Ascending aorta (tissue), 2 donors: ENCODE measurements around the gene DHRS1. TPM values are rescaled to one million over a fixed set of nuclear protein-coding genes. Genes with fewer than 3 reads are reported as not detected.
"Not testable (repeated sequence)": the region's sequence is repeated elsewhere in the genome, so short reads cannot be mapped to it uniquely, and the experiment has no call there.

ENCODE experiments used
- DNase-seq, 2 donors: peaks; one replicate each; pipeline ENCODE4 v3.0.0-alpha.2; 2019; ENCODE audit warnings: low spot score in 2 of 2
- H3K27ac ChIP-seq, 2 donors: fragments of 200-600 bp; sonication (generic); one replicate each; pipeline ENCODE4 v1.5.1; 2016 to 2017; ENCODE audit warnings: mild to moderate bottlenecking in 1 of 2
- H3K27me3 ChIP-seq: fragments of 200-600 bp; sonication (generic); one replicate; pipeline ENCODE4 v1.5.1; 2017
- H3K36me3 ChIP-seq, 2 donors: fragments of 200-600 bp; sonication (generic); one replicate each; pipeline ENCODE4 v1.5.1; 2016
- H3K4me1 ChIP-seq, 2 donors: fragments of 200-600 bp; sonication (generic); one replicate each; pipeline ENCODE4 v1.5.1; 2016 to 2017; ENCODE audit warnings: mild to moderate bottlenecking in 1 of 2
- H3K4me3 ChIP-seq, 2 donors: fragments of 200-600 bp; sonication (generic); one replicate each; pipeline ENCODE4 v1.5.1; 2016 to 2017; ENCODE audit warnings: mild to moderate bottlenecking in 1 of 2
- H3K9me3 ChIP-seq, 2 donors: fragments of 200-600 bp; sonication (generic); one replicate each; pipeline ENCODE4 v1.5.1; 2016
- intact Hi-C: fragments of 100-400 bp; cut with DNase I; formaldehyde crosslinking; loops from one replicate; pipeline ENCODE4 v1.15.1; 2023
- total RNA-seq: library from RNA; depleted of rRNA; stranded (reverse); fragments of >200 nt; gene quantifications from one replicate; pipeline ENCODE4 v1.1.0, GENCODE V29; 2016
- TF ChIP-seq, protein P1 (sequence below), 3 experiments: fragments of 200-600 bp in 2 of 3; fragments of 450-650 bp in 1 of 3; sonication (generic) in 2 of 3; IDR thresholded peaks; one replicate each; pipeline ENCODE4 v1.5.1; 2016 to 2019; ENCODE audit warnings: antibody characterized with exemption in 3 of 3, mild to moderate bottlenecking in 1 of 3, moderate library complexity in 1 of 3

The DHRS1 gene
- total RNA-seq, 1 donor from 2014 or later = 100 TPM

GRCh38 chr14:24251880-24252288 lies 47.7 kb downstream of the DHRS1 start:
- Histone ChIP-seq H3K27me3 (no peaks in the 10 kb centered on the region), H3K27ac (no peak overlapping the region), H3K9me3 (no peaks in the 10 kb centered on the region), H3K4me3 (no peak overlapping the region), H3K36me3 (no peaks in the 10 kb centered on the region), H3K4me1 (no peaks in the 10 kb centered on the region)
- no peak for DNase-seq
- intact Hi-C loops = no loop called here
- TF ChIP-seq, protein P1, sequence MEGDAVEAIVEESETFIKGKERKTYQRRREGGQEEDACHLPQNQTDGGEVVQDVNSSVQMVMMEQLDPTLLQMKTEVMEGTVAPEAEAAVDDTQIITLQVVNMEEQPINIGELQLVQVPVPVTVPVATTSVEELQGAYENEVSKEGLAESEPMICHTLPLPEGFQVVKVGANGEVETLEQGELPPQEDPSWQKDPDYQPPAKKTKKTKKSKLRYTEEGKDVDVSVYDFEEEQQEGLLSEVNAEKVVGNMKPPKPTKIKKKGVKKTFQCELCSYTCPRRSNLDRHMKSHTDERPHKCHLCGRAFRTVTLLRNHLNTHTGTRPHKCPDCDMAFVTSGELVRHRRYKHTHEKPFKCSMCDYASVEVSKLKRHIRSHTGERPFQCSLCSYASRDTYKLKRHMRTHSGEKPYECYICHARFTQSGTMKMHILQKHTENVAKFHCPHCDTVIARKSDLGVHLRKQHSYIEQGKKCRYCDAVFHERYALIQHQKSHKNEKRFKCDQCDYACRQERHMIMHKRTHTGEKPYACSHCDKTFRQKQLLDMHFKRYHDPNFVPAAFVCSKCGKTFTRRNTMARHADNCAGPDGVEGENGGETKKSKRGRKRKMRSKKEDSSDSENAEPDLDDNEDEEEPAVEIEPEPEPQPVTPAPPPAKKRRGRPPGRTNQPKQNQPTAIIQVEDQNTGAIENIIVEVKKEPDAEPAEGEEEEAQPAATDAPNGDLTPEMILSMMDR (IDR thresholded peaks at IDR 0.05) = no peak

DNA sequence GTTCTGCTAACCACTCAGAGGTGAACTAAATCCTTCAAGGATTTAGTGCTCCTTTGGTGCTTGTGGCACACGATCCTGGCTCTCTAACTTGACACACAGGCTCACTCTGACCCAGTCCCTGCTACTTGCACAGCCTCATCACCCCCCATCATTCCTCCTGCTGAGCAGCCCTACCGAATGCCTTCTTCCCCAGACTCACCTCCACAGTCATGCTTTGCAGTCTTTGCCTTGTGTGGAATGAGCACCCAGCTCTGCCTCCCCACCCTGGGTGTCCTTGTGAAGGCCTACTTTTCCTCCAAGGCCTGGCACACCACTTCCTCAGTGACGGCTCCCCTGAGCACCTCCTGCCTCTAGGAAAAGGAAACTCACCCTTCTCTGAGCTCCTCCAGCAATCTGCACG lies 49.2 kb downstream of the DHRS1 start:
- H3K27me3 ChIP-seq = no peaks in the 10 kb centered on the region
- H3K9me3 ChIP-seq = no peaks in the 10 kb centered on the region
- no peak overlapping the region for H3K27ac ChIP-seq
- no peak for DNase-seq
- H3K36me3 ChIP-seq = no peaks in the 10 kb centered on the region
- TF ChIP-seq, protein P1 (IDR thresholded peaks at IDR 0.05) = no peak
- intact Hi-C loops = no loop called here
- H3K4me1 ChIP-seq = no peaks in the 10 kb centered on the region
- H3K4me3 ChIP-seq = no peak overlapping the region

GRCh38 chr14:24249230-24250021 lies 50.2 kb downstream of the DHRS1 start:
- intact Hi-C loops = no loop called here
- Histone ChIP-seq H3K27ac (no peak overlapping the region), H3K9me3 (no peaks in the 10 kb centered on the region), H3K4me1 (no peaks in the 10 kb centered on the region), H3K36me3 (no peaks in the 10 kb centered on the region), H3K4me3 (no peak overlapping the region), H3K27me3 (no peaks in the 10 kb centered on the region)
- TF ChIP-seq, protein P1 (IDR thresholded peaks at IDR 0.05) = no peak
- no peak for DNase-seq

DNA sequence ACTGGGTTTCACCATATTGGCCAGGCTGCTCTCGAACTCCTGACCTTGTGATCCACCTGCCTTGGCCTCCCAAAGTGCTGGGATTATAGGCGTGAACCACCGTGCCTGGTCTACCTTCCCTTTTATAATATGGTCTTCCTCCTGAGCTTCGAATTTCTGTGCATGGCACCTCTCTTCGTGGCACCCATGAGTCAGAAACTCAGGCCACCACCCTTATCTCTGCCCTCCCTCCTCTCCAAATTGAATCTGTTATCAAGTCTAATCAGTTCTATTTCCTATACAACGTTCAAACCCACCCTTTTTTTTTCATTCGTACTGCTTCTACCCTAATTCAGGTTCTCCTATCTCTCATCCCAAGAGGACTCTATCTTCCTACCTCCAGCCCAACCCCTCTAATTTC lies 52.2 kb downstream of the DHRS1 start:
- no peak overlapping the region for H3K4me3 ChIP-seq
- H3K9me3 ChIP-seq = no peaks in the 10 kb centered on the region
- intact Hi-C loops = no loop called here
- H3K27ac ChIP-seq = no peak overlapping the region
- no peaks in the 10 kb centered on the region for H3K36me3 ChIP-seq
- H3K27me3 ChIP-seq = no peaks in the 10 kb centered on the region
- no peak for DNase-seq
- H3K4me1 ChIP-seq = peaks cover 0 to 5% of the 10 kb centered on the region in 2 donors
- TF ChIP-seq, protein P1 (IDR thresholded peaks at IDR 0.05) = no peak

DNA sequence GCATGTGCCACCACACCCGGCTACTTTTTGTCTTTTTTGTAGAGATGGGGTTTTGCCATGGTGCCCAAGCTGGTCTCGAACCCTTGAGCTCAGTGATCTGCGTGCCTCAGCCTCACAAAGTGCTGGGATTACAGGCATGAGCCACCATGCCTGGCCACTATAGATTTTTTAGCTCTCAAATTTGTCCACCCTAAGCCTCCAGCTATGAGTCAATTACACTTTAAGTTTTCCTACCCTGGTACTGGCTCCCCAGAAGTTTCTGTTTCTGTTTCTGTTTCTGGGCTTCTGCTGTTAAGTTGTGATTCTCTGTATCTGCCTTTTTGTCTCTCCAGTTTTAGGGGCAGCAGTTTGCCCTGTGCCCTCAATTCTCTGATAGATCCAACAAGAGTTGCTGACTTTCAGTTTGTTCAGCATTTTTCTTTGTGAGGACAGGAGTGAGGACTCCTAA lies 52.8 kb downstream of the DHRS1 start:
- Histone ChIP-seq H3K36me3 (no peaks in the 10 kb centered on the region), H3K9me3 (no peaks in the 10 kb centered on the region), H3K4me1 (peaks cover under 1 to 5% of the 10 kb centered on the region in 2 donors), H3K27me3 (no peaks in the 10 kb centered on the region), H3K27ac (no peak overlapping the region), H3K4me3 (no peak overlapping the region)
- intact Hi-C loops = no loop called here
- TF ChIP-seq, protein P1 (IDR thresholded peaks at IDR 0.05) = no peak
- DNase-seq = peak in 1 of 2 donors; percentile 46

DNA sequence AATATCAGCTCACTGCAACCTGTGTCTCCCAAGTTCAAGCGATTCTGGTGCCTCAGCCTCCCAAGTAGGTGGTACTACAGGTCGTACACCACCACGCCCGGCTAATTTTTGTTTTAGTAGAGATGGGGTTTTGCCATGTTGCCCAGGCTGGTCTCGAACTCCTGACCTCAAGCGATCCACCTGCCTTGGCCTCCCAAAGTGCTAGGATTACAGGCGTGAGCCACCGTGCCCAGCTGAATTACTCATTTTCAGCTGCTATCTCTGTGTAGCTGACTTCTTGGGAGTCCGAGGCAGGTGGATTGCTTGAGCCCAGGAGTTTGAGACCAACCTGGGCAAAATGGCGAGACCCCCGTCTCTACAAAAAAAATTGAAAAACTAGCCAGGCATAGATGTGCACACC lies 54.2 kb downstream of the DHRS1 start:
- H3K27me3 ChIP-seq, intact Hi-C loops, H3K4me3 ChIP-seq, H3K9me3 ChIP-seq, H3K36me3 ChIP-seq, H3K27ac ChIP-seq: not testable (repeated sequence)
- peaks cover 15 to 17% of the 10 kb centered on the region in 2 donors for H3K4me1 ChIP-seq
- DNase-seq = peak in 1 of 2 donors; percentile 53
